Lung (tissue), 16 donors: ENCODE results near the gene TAS2R46. TPM values are rescaled to one million over a fixed set of nuclear protein-coding genes. Genes with fewer than 3 reads are reported as not detected.
"Not testable (repeated sequence)": the region's sequence is repeated elsewhere in the genome, so short reads cannot be mapped to it uniquely, and the experiment has no call there.

Experiments used
- ATAC-seq: fragments of 200-7000 bp; cut with Tn5 transposase; one replicate; pipeline ENCODE4 v1.9.1; 2020; ENCODE audit warnings: moderate number of reproducible peaks; ENCODE audit not compliant: insufficient read depth, low FRiP score
- DNase-seq, 3 donors: peaks; one replicate each; pipeline ENCODE4 v3.0.0-alpha.2; 2013 to 2017
- H3K27ac ChIP-seq, 2 donors: one replicate each; pipeline ENCODE4 v1.5.1; 2013; ENCODE audit warnings: mild to moderate bottlenecking in 2 of 2, moderate library complexity in 2 of 2, control low read depth in 1 of 2, inconsistent platforms in 1 of 2, low read depth in 1 of 2, low read length in 1 of 2
- H3K27me3 ChIP-seq, 3 donors: one replicate each; pipeline ENCODE4 v1.5.1; 2013; ENCODE audit warnings: low read length in 2 of 3; ENCODE audit not compliant: control insufficient read depth in 3 of 3, insufficient read depth in 3 of 3
- H3K36me3 ChIP-seq, 4 donors: one replicate each; pipeline ENCODE4 v1.5.1; 2013; ENCODE audit warnings: low read length in 4 of 4, mild to moderate bottlenecking in 1 of 4, moderate library complexity in 1 of 4; ENCODE audit not compliant: control insufficient read depth in 4 of 4, insufficient read depth in 4 of 4
- H3K4me1 ChIP-seq, 5 donors: one replicate each; pipeline ENCODE4 v1.5.1; 2013; ENCODE audit warnings: low read length in 5 of 5, mild to moderate bottlenecking in 2 of 5, moderate library complexity in 1 of 5; ENCODE audit not compliant: control insufficient read depth in 5 of 5, insufficient read depth in 5 of 5
- H3K4me3 ChIP-seq: one replicate; pipeline ENCODE4 v1.5.1; 2013; ENCODE audit warnings: mild to moderate bottlenecking, control low read depth, moderate library complexity
- H3K9ac ChIP-seq, 2 donors: one replicate each; pipeline ENCODE4 v1.5.1; 2013; ENCODE audit warnings: low read length in 2 of 2, control low read depth in 1 of 2; ENCODE audit not compliant: insufficient read depth in 1 of 2
- H3K9me3 ChIP-seq, 4 donors: one replicate each; pipeline ENCODE4 v1.5.1; 2013; ENCODE audit warnings: low read length in 3 of 4, mild to moderate bottlenecking in 1 of 4, moderate library complexity in 1 of 4; ENCODE audit not compliant: control insufficient read depth in 4 of 4, insufficient read depth in 3 of 4
- WGBS, 2 donors: extraction: QIAGEN DNeasy Blood & Tissue Kit; methylation state at CpG; one replicate each; pipeline ENCODE4 v1.1.7; 2013; 5-methylcytosine and 5-hydroxymethylcytosine counted together
- long read RNA-seq, 5 donors: transcript quantifications; one replicate each; lab custom pipeline, GENCODE V29; 2026
- polyA plus RNA-seq, 2 donors: library from polyadenylated mRNA; stranded (reverse); fragments of 200-250 nt; gene quantifications; one replicate each; pipeline ENCODE4 v1.2.1, GENCODE V29; 2013
- total RNA-seq, 2 donors: library from RNA; depleted of rRNA in 1 of 2; stranded (reverse); fragments of >200 nt in 1 of 2; gene quantifications; one replicate each; pipeline ENCODE4 v1.2.1, GENCODE V29; 2014 to 2021
- TF ChIP-seq, protein P1 (sequence below): IDR thresholded peaks from 2 replicates; pipeline ENCODE4 v1.5.1; 2012; ENCODE audit warnings: mild to moderate bottlenecking; ENCODE audit errors: control extremely low read depth, extremely low read depth
- donor health status: control.
- donor health status: control.
- donor health status: Bipolar disorder and iron deficiency.
- donor health status: healthy.
- donor health status: DM: yes; HTN: yes; CAD: no.

TAS2R46 gene
- 10 to 100 TPM in 1 of 2 donors, 1 to 10 TPM in 1; 1.6 to 11.2 TPM for total RNA-seq
- polyA plus RNA-seq, result not detected
- long read RNA-seq, donor 1, result 0 reads
- long read RNA-seq, donor 2, result 0 reads
- long read RNA-seq, donor 3, result 0 reads
- long read RNA-seq, donor 4, result 0 reads
- long read RNA-seq, donor 5, result 0 reads

- not testable (repeated sequence) for H3K4me1 ChIP-seq, H3K36me3 ChIP-seq, H3K27ac ChIP-seq, DNase-seq, H3K9ac ChIP-seq, ATAC-seq, H3K27me3 ChIP-seq, H3K9me3 ChIP-seq, H3K4me3 ChIP-seq
- 95 to 97% methylated on average over 1 of the region's 1 CpG for WGBS, 2 donors
Measured at GRCh38 chr12:11062194-11062593, at the start of gene TAS2R46. Gene TAS2R46 (minus strand): TSS chr12:11062294. CDS start chr12:11062294, 0 bp downstream.

GRCh38 chr12:11111213-11111612 is 49.1 kb upstream of the TAS2R46 start:
- H3K27me3 ChIP-seq, DNase-seq, H3K4me1 ChIP-seq, H3K9me3 ChIP-seq, H3K27ac ChIP-seq, H3K9ac ChIP-seq, ATAC-seq, H3K4me3 ChIP-seq: not testable (repeated sequence)
- WGBS, 2 donors, result 94 to 96% methylated on average over 1 of the region's 1 CpG
- peaks cover 0 to 11% (median 4%) of the 10 kb centered on the region in 4 donors for H3K36me3 ChIP-seq

DNA sequence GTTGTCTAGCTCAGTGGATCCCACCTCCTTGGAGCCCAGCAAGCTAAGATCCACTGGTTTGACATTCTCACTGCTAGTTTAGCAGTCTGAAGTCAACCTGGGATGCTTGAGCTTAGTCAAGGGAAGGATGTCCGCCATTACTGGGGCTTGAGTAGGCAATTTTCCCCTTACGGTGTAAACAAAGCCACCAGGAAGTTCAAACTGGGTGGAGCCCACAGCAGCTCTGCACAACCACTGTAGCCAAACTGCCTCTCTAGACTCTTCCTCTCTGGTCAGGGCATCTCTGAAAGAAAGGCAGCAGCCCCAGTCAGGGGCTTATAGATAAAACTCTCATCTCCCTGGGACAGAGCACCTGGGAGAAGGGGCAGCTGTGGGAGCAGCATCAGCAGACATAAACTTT is 46.8 kb upstream of the TAS2R46 start:
- H3K9me3 ChIP-seq, result peaks cover 0 to 9% (median 2%) of the 10 kb centered on the region in 4 donors
- ATAC-seq, result no peak
- TF ChIP-seq, protein P1, sequence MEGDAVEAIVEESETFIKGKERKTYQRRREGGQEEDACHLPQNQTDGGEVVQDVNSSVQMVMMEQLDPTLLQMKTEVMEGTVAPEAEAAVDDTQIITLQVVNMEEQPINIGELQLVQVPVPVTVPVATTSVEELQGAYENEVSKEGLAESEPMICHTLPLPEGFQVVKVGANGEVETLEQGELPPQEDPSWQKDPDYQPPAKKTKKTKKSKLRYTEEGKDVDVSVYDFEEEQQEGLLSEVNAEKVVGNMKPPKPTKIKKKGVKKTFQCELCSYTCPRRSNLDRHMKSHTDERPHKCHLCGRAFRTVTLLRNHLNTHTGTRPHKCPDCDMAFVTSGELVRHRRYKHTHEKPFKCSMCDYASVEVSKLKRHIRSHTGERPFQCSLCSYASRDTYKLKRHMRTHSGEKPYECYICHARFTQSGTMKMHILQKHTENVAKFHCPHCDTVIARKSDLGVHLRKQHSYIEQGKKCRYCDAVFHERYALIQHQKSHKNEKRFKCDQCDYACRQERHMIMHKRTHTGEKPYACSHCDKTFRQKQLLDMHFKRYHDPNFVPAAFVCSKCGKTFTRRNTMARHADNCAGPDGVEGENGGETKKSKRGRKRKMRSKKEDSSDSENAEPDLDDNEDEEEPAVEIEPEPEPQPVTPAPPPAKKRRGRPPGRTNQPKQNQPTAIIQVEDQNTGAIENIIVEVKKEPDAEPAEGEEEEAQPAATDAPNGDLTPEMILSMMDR, result no peak
- peaks cover 0 to 5% (median 1%) of the 10 kb centered on the region in 4 donors for H3K36me3 ChIP-seq
- no peak overlapping the region for H3K27ac ChIP-seq
- DNase-seq, result no peak
- H3K4me1 ChIP-seq, result no peaks in the 10 kb centered on the region
- no peak overlapping the region for H3K4me3 ChIP-seq
- no peak overlapping the region for H3K9ac ChIP-seq
- no peaks in the 10 kb centered on the region for H3K27me3 ChIP-seq
- 90 to 93% methylated on average over 2 of the region's 2 CpGs for WGBS, 2 donors

- Histone ChIP-seq H3K9ac (no peak overlapping the region), H3K4me1 (no peaks in the 10 kb centered on the region), H3K9me3 (peaks cover 0 to 9% (median 2%) of the 10 kb centered on the region in 4 donors), H3K27me3 (no peaks in the 10 kb centered on the region), H3K4me3 (no peak overlapping the region), H3K27ac (no peak overlapping the region), H3K36me3 (peaks cover 0 to 5% (median 1%) of the 10 kb centered on the region in 4 donors)
- ATAC-seq (no peak), DNase-seq (no peak)
- TF ChIP-seq, protein P1, result no peak
- 89 to 97% methylated on average over 1 of the region's 1 CpG for WGBS, 2 donors
Measured at GRCh38 chr12:11107719-11108118, 45.6 kb upstream of the TAS2R46 start.
